Stomach (tissue), 9 donors: ENCODE results near the gene EBF3. TPM values are rescaled to one million over a fixed set of nuclear protein-coding genes. Genes with fewer than 3 reads are reported as not detected.

ENCODE experiments used
- DNase-seq, 2 donors: peaks; one replicate each; pipeline versions ENCODE4 v3.0.0 to v3.0.0-alpha.2; 2013 to 2019
- H3K27ac ChIP-seq, 5 donors: fragments of 200-600 bp in 4 of 5; sonication (generic) in 4 of 5; one replicate each; pipeline ENCODE4 v1.5.1; 2013 to 2019; ENCODE audit warnings: mild to moderate bottlenecking in 1 of 5, moderate library complexity in 1 of 5
- H3K27me3 ChIP-seq, 3 donors: fragments of 200-600 bp; sonication (generic); one replicate each; pipeline ENCODE4 v1.5.1; 2017 to 2019; ENCODE audit warnings: mixed run types in 1 of 3
- H3K36me3 ChIP-seq, 4 donors: fragments of 200-600 bp; sonication (generic); 1 replicate in 3 of 4; 2 replicates in 1 of 4; pipeline ENCODE4 v1.5.1; 2016 to 2019
- H3K4me1 ChIP-seq, 4 donors: fragments of 200-600 bp; sonication (generic); one replicate each; pipeline ENCODE4 v1.5.1; 2016 to 2019
- H3K4me3 ChIP-seq, 4 donors: fragments of 200-600 bp; sonication (generic) in 3 of 4; one replicate each; pipeline ENCODE4 v1.5.1; 2016 to 2019; ENCODE audit warnings: mild to moderate bottlenecking in 1 of 4
- H3K9me3 ChIP-seq, 4 donors: fragments of 200-600 bp; sonication (generic); one replicate each; pipeline ENCODE4 v1.5.1; 2016 to 2019
- EP300 ChIP-seq: sonication (generic); formaldehyde crosslinking; IDR thresholded peaks from one replicate; pipeline ENCODE4 v1.6.1; 2017; ENCODE audit warnings: antibody characterized with exemption
- POLR2A ChIP-seq, 4 donors: fragments of 450-650 bp; IDR thresholded peaks; one replicate each; pipeline ENCODE4 v1.6.1; 2016; ENCODE audit warnings: antibody characterized with exemption in 4 of 4, control low read depth in 2 of 4, mild to moderate bottlenecking in 1 of 4, moderate library complexity in 1 of 4
- POLR2AphosphoS5 ChIP-seq, 3 donors: sonication (generic); formaldehyde crosslinking; IDR thresholded peaks; one replicate each; pipeline ENCODE4 v1.6.1; 2016; ENCODE audit warnings: antibody characterized with exemption in 3 of 3
- WGBS, 5 donors: extraction: QIAGEN DNeasy Blood & Tissue Kit in 3 of 5; methylation state at CpG; one replicate each; pipeline versions ENCODE4 v1.1.5 to v1.1.7; 2013 to 2018; 5-methylcytosine and 5-hydroxymethylcytosine counted together
- intact Hi-C: fragments of 100-400 bp; cut with DNase I; formaldehyde crosslinking; loops from one replicate; pipeline ENCODE4 v1.15.1; 2023; ENCODE audit warnings: low total_unique reads
- polyA plus RNA-seq, 3 donors: library from polyadenylated mRNA; stranded (reverse); fragments of 200-250 nt; gene quantifications; one replicate each; pipeline ENCODE4 v1.2.3, GENCODE V29; 2013
- total RNA-seq, 5 donors: library from RNA; depleted of rRNA; stranded (reverse); fragments of >200 nt; gene quantifications; one replicate each; pipeline versions ENCODE4 v1.1.0 to v1.2.3, GENCODE V29; 2014 to 2016
- TF ChIP-seq, protein P1 (sequence below), 7 experiments: fragments of 450-650 bp in 4 of 7; fragments of 200-600 bp in 3 of 7; sonication (generic) in 3 of 7; IDR thresholded peaks; one replicate each; pipeline ENCODE4 v1.5.1; 2016 to 2019; ENCODE audit warnings: antibody characterized with exemption in 7 of 7, control low read depth in 2 of 7, mild to moderate bottlenecking in 1 of 7
- donor health status: healthy with polysubstance abuse.
- donor health status: Bipolar disorder and iron deficiency.
- donor health status: healthy.

Gene EBF3
- total and polyA plus RNA-seq, 8 donors: 0.19 to 7.3 (median 0.58) TPM; not detected in 3

DNA sequence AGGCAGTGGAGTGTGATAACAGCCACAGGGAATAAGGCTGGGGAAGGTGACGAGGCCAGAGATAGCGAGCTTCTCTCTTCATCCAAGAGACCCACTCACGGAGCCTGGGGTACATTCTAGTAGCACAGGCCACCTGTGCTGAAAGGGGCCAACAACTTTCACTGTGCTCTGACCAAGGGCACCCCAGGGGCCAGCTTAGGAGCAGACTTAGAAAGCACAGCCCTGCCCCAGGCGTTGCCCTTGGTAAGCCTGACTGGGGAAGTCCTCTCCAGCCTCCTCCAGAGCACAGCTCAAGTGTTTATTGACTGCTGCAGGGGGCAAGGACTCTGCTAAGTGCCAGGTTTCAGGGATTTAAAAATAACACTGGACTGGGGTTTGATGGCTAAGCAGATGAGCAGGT, 44.7 kb downstream of the EBF3 start:
- no peaks in the 10 kb centered on the region for H3K4me1 ChIP-seq
- DNase-seq: no peak
- WGBS, 5 donors: 61 to 85% (median 80%) methylated on average over 4 of the region's 4 CpGs
- no peak overlapping the region for H3K4me3 ChIP-seq
- H3K36me3 ChIP-seq: no peaks in the 10 kb centered on the region
- no peaks in the 10 kb centered on the region for H3K9me3 ChIP-seq
- no peak overlapping the region for H3K27ac ChIP-seq
- intact Hi-C loops: no loop called here
- no peaks in the 10 kb centered on the region for H3K27me3 ChIP-seq
- no peak for TF ChIP-seq POLR2A (IDR thresholded peaks at IDR 0.05)
- TF ChIP-seq POLR2AphosphoS5 (IDR thresholded peaks at IDR 0.05): no peak
- TF ChIP-seq, protein P1, sequence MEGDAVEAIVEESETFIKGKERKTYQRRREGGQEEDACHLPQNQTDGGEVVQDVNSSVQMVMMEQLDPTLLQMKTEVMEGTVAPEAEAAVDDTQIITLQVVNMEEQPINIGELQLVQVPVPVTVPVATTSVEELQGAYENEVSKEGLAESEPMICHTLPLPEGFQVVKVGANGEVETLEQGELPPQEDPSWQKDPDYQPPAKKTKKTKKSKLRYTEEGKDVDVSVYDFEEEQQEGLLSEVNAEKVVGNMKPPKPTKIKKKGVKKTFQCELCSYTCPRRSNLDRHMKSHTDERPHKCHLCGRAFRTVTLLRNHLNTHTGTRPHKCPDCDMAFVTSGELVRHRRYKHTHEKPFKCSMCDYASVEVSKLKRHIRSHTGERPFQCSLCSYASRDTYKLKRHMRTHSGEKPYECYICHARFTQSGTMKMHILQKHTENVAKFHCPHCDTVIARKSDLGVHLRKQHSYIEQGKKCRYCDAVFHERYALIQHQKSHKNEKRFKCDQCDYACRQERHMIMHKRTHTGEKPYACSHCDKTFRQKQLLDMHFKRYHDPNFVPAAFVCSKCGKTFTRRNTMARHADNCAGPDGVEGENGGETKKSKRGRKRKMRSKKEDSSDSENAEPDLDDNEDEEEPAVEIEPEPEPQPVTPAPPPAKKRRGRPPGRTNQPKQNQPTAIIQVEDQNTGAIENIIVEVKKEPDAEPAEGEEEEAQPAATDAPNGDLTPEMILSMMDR (IDR thresholded peaks at IDR 0.05): no peak
- TF ChIP-seq EP300: no peak

GRCh38 chr10:129918836-129919235, 45.2 kb downstream of the EBF3 start:
- no peak for TF ChIP-seq POLR2AphosphoS5 (IDR thresholded peaks at IDR 0.05)
- TF ChIP-seq, protein P1 (IDR thresholded peaks at IDR 0.05): no peak
- no peak for TF ChIP-seq EP300
- TF ChIP-seq POLR2A (IDR thresholded peaks at IDR 0.05): no peak
- intact Hi-C loops: no loop called here
- no peak for DNase-seq

GRCh38 chr10:129918401-129918800, 45.7 kb downstream of the EBF3 start:
- H3K27ac ChIP-seq: no peak overlapping the region
- no peak for TF ChIP-seq EP300
- TF ChIP-seq POLR2AphosphoS5 (IDR thresholded peaks at IDR 0.05): no peak
- no peak for TF ChIP-seq POLR2A (IDR thresholded peaks at IDR 0.05)
- TF ChIP-seq, protein P1 (IDR thresholded peaks at IDR 0.05): no peak
- no peak overlapping the region for H3K4me3 ChIP-seq
- H3K4me1 ChIP-seq: no peaks in the 10 kb centered on the region
- DNase-seq: no peak
- no peaks in the 10 kb centered on the region for H3K36me3 ChIP-seq
- H3K27me3 ChIP-seq: no peaks in the 10 kb centered on the region
- H3K9me3 ChIP-seq: no peaks in the 10 kb centered on the region
- intact Hi-C loops: no loop called here
- 88 to 93% (median 91%) methylated on average over 9 of the region's 9 CpGs for WGBS, 5 donors

More at GRCh38 chr10:129918836-129919235, 45.2 kb downstream of the EBF3 start:
- Histone ChIP-seq H3K4me3 (no peak overlapping the region), H3K27me3 (no peaks in the 10 kb centered on the region), H3K9me3 (no peaks in the 10 kb centered on the region), H3K27ac (no peak overlapping the region), H3K4me1 (no peaks in the 10 kb centered on the region), H3K36me3 (no peaks in the 10 kb centered on the region)
- WGBS, 5 donors: 72 to 81% (median 77%) methylated on average over 8 of the region's 8 CpGs

- DNase-seq: no peak
- WGBS, 5 donors: 91 to 93% (median 93%) methylated on average over 3 of the region's 3 CpGs
- intact Hi-C loops: no loop called here
Measured at GRCh38 chr10:129917936-129918335, 46.1 kb downstream of the EBF3 start.

More at GRCh38 chr10:129917936-129918335, 46.1 kb downstream of the EBF3 start:
- TF ChIP-seq EP300: no peak
- TF ChIP-seq, protein P1 (IDR thresholded peaks at IDR 0.05): no peak
- TF ChIP-seq POLR2A (IDR thresholded peaks at IDR 0.05): no peak
- no peak for TF ChIP-seq POLR2AphosphoS5 (IDR thresholded peaks at IDR 0.05)
- Histone ChIP-seq H3K27ac (no peak overlapping the region), H3K4me1 (no peaks in the 10 kb centered on the region), H3K9me3 (no peaks in the 10 kb centered on the region), H3K36me3 (no peaks in the 10 kb centered on the region), H3K27me3 (no peaks in the 10 kb centered on the region), H3K4me3 (no peak overlapping the region)
